DND-41 (cell line): ENCODE data around the gene LEMD1.

ENCODE experiments used
- ATAC-seq: fragments of 200-7000 bp; cut with Tn5 transposase; 3 replicates; pipeline ENCODE4 v1.9.1; 2021; ENCODE audit warnings: low read depth; ENCODE audit not compliant: insufficient read depth
- DNase-seq: peaks from one replicate; pipeline ENCODE4 v3.0.0-alpha.2; 2020
- H2AFZ ChIP-seq: 2 replicates; pipeline ENCODE4 v1.6.0; 2012; ENCODE audit warnings: low read depth, low read length
- H3K27ac ChIP-seq: 2 replicates; pipeline ENCODE4 v1.5.1; 2012; ENCODE audit warnings: low read length, inconsistent platforms
- H3K27me3 ChIP-seq: fragments of 200-600 bp; sonication (generic); 2 replicates; pipeline ENCODE4 v1.6.0; 2012; ENCODE audit warnings: low read length, mild to moderate bottlenecking, inconsistent platforms; ENCODE audit not compliant: insufficient read depth, poor library complexity
- H3K36me3 ChIP-seq: 2 replicates; pipeline ENCODE4 v1.5.1; 2012; ENCODE audit warnings: low read length, inconsistent platforms; ENCODE audit not compliant: insufficient read depth
- H3K4me1 ChIP-seq: 2 replicates; pipeline ENCODE4 v1.5.1; 2012; ENCODE audit warnings: mild to moderate bottlenecking, low read length; ENCODE audit not compliant: insufficient read depth
- H3K4me2 ChIP-seq: 2 replicates; pipeline ENCODE4 v1.6.0; 2012; ENCODE audit warnings: mild to moderate bottlenecking, moderate library complexity, low read length, inconsistent platforms; ENCODE audit not compliant: insufficient read depth
- H3K4me3 ChIP-seq, 2 experiments: fragments of 200-600 bp in 1 of 2; shearing (Covaris generic) in 1 of 2; 2 replicates each; pipeline ENCODE4 v1.5.1; 2012 to 2016; ENCODE audit warnings: inconsistent platforms in 2 of 2, low read length in 2 of 2, mild to moderate bottlenecking in 2 of 2, low read depth in 1 of 2, moderate library complexity in 1 of 2
- H3K79me2 ChIP-seq: 2 replicates; pipeline ENCODE4 v1.6.0; 2012; ENCODE audit warnings: low read length, inconsistent platforms; ENCODE audit not compliant: insufficient read depth
- H3K9ac ChIP-seq: 2 replicates; pipeline ENCODE4 v1.6.0; 2012; ENCODE audit warnings: low read depth, mild to moderate bottlenecking, inconsistent platforms, low read length, moderate library complexity
- H3K9me3 ChIP-seq: 2 replicates; pipeline ENCODE4 v1.5.1; 2012; ENCODE audit warnings: low read length, moderate library complexity, mild to moderate bottlenecking, inconsistent platforms; ENCODE audit not compliant: insufficient read depth, severe bottlenecking
- H4K20me1 ChIP-seq: 2 replicates; pipeline ENCODE4 v1.6.0; 2012; ENCODE audit warnings: low read length; ENCODE audit not compliant: insufficient read depth
- EZH2 ChIP-seq: IDR thresholded peaks from 3 replicates; pipeline ENCODE4 v1.6.1; 2012; ENCODE audit warnings: borderline replicate concordance, low read depth, mild to moderate bottlenecking, moderate library complexity, low read length, inconsistent platforms; ENCODE audit not compliant: severe bottlenecking
- TF ChIP-seq, protein P1 (sequence below): IDR thresholded peaks from 2 replicates; pipeline ENCODE4 v1.5.1; 2012; ENCODE audit warnings: borderline replicate concordance, low read length, moderate library complexity, mild to moderate bottlenecking; ENCODE audit not compliant: poor library complexity, severe bottlenecking; ENCODE audit errors: extremely low read depth

LEMD1 gene

GRCh38 chr1:205340676-205341075 is 81.2 kb downstream of the LEMD1 start:
- H3K9ac ChIP-seq, result no peak overlapping the region
- no peak for TF ChIP-seq EZH2
- TF ChIP-seq, protein P1, sequence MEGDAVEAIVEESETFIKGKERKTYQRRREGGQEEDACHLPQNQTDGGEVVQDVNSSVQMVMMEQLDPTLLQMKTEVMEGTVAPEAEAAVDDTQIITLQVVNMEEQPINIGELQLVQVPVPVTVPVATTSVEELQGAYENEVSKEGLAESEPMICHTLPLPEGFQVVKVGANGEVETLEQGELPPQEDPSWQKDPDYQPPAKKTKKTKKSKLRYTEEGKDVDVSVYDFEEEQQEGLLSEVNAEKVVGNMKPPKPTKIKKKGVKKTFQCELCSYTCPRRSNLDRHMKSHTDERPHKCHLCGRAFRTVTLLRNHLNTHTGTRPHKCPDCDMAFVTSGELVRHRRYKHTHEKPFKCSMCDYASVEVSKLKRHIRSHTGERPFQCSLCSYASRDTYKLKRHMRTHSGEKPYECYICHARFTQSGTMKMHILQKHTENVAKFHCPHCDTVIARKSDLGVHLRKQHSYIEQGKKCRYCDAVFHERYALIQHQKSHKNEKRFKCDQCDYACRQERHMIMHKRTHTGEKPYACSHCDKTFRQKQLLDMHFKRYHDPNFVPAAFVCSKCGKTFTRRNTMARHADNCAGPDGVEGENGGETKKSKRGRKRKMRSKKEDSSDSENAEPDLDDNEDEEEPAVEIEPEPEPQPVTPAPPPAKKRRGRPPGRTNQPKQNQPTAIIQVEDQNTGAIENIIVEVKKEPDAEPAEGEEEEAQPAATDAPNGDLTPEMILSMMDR, result no peak
- no peaks in the 10 kb centered on the region for H3K4me1 ChIP-seq
- H3K36me3 ChIP-seq, result no peaks in the 10 kb centered on the region
- H3K79me2 ChIP-seq, result no peaks in the 10 kb centered on the region
- peaks cover 4% of the 10 kb centered on the region for H4K20me1 ChIP-seq
- ATAC-seq, result no peak
- no peak overlapping the region for H2AFZ ChIP-seq
- no peaks in the 10 kb centered on the region for H3K9me3 ChIP-seq
- no peak for DNase-seq
- H3K27ac ChIP-seq, result no peak overlapping the region
- H3K4me3 ChIP-seq, result no peak overlapping the region
- no peak overlapping the region for H3K4me2 ChIP-seq
- peaks cover 14% of the 10 kb centered on the region for H3K27me3 ChIP-seq

- TF ChIP-seq EZH2, result no peak
- TF ChIP-seq, protein P1, result no peak
- no peak overlapping the region for H3K4me2 ChIP-seq
- DNase-seq (no peak), ATAC-seq (no peak)
- no peaks in the 10 kb centered on the region for H3K79me2 ChIP-seq
- no peaks in the 10 kb centered on the region for H3K36me3 ChIP-seq
- H4K20me1 ChIP-seq, result peaks cover 4% of the 10 kb centered on the region
- no peaks in the 10 kb centered on the region for H3K4me1 ChIP-seq
- no peak overlapping the region for H2AFZ ChIP-seq
- H3K9me3 ChIP-seq, result no peaks in the 10 kb centered on the region
- no peak overlapping the region for H3K4me3 ChIP-seq
- no peak overlapping the region for H3K9ac ChIP-seq
- no peak overlapping the region for H3K27ac ChIP-seq
- H3K27me3 ChIP-seq, result peaks cover 14% of the 10 kb centered on the region
Measured at GRCh38 chr1:205339717-205340116, 82.1 kb downstream of the LEMD1 start.

GRCh38 chr1:205339197-205339702 is 82.6 kb downstream of the LEMD1 start:
- Histone ChIP-seq H3K9me3 (no peaks in the 10 kb centered on the region), H3K4me2 (no peak overlapping the region), H3K4me1 (no peaks in the 10 kb centered on the region), H3K27me3 (peaks cover 14% of the 10 kb centered on the region), H3K27ac (no peak overlapping the region), H2AFZ (no peak overlapping the region), H4K20me1 (peaks cover 4% of the 10 kb centered on the region), H3K4me3 (no peak overlapping the region), H3K9ac (no peak overlapping the region), H3K79me2 (no peaks in the 10 kb centered on the region), H3K36me3 (no peaks in the 10 kb centered on the region)
- no peak for ATAC-seq
- no peak for TF ChIP-seq EZH2
- TF ChIP-seq, protein P1, result no peak
- DNase-seq, result no peak

DNA sequence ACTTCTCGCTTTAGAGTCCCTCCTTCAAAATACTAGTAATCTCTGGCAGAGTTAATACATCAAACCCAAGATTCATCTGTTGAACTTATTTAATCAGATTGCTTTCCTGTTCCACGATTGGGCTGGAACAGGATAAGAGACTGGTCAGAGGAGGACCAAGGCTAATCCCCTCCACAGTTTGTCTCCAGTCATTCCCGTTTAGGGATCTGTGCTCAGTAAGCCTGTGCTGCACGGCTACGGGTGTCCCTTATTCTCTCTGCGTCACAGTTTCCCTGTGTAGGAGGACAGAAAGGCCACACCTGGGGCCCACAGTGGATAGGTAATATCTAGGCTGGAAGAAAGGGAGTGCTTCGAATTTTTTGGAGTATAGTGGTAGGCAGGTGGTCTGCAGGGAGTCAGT is 83.8 kb downstream of the LEMD1 start:
- no peak for DNase-seq
- Histone ChIP-seq H3K79me2 (no peaks in the 10 kb centered on the region), H3K36me3 (no peaks in the 10 kb centered on the region), H3K9me3 (no peaks in the 10 kb centered on the region), H3K27ac (no peak overlapping the region), H3K4me1 (no peaks in the 10 kb centered on the region), H4K20me1 (peaks cover 4% of the 10 kb centered on the region), H2AFZ (no peak overlapping the region), H3K9ac (no peak overlapping the region), H3K27me3 (peaks cover 20% of the 10 kb centered on the region), H3K4me2 (no peak overlapping the region), H3K4me3 (no peak overlapping the region)
- no peak for ATAC-seq
- no peak for TF ChIP-seq EZH2
- TF ChIP-seq, protein P1, result no peak
